ENCODE data around the gene ICOS.

GRCh38 chr2:203890733-203891132 lies 45.8 kb upstream of the ICOS start:
- TF ChIP-seq CTCF (conservative IDR thresholded peaks at IDR 0.05; ENCODE audit: low read depth, low read length): no peak
- no peak for TF ChIP-seq EZH2 (IDR thresholded peaks at IDR 0.05; ENCODE audit: low read length, unreplicated experiment)

Data from PC-3 (cell line).